ENCODE measurements around the gene TUBGCP6.

DNA sequence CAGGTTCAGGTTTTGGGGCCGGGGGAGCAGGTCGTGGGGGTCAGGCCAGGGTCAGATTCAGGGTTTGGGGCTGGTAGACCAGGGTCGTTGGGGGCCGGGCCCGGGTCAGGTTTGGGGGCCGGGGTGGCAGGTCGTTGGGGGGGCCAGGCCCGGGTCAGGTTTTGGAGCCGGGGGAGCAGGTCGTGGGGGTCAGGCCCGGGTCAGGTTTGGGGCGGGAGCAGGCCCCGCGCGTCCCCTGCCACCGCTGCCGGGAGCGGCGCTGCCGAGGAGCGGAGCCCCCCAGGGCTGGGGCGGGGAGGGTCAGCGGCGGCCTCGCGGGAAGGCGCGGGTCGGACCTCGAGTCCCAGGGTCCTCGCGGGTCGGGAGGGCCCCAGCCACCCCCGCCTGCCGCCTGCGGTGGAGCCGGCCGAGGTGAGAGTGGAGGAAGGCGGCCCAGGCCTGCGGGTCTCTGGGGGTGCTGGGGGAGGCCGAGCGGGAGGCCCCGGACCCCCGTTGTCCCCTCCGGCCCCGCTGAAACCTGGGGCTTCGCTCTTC is 58.6 kb downstream of the TUBGCP6 start:
- TF ChIP-seq, protein P1, sequence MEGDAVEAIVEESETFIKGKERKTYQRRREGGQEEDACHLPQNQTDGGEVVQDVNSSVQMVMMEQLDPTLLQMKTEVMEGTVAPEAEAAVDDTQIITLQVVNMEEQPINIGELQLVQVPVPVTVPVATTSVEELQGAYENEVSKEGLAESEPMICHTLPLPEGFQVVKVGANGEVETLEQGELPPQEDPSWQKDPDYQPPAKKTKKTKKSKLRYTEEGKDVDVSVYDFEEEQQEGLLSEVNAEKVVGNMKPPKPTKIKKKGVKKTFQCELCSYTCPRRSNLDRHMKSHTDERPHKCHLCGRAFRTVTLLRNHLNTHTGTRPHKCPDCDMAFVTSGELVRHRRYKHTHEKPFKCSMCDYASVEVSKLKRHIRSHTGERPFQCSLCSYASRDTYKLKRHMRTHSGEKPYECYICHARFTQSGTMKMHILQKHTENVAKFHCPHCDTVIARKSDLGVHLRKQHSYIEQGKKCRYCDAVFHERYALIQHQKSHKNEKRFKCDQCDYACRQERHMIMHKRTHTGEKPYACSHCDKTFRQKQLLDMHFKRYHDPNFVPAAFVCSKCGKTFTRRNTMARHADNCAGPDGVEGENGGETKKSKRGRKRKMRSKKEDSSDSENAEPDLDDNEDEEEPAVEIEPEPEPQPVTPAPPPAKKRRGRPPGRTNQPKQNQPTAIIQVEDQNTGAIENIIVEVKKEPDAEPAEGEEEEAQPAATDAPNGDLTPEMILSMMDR (IDR thresholded peaks at IDR 0.05): no peak
- no peak for TF ChIP-seq EZH2 (IDR thresholded peaks at IDR 0.05; ENCODE audit: borderline replicate concordance, insufficient read depth, low read depth, low read length, poor library complexity, severe bottlenecking)

All from B cell (primary cell).